Activated T-cell treated with anti-CD3 and anti-CD28 coated beads, Interleukin-2, amount 50 U/mL, for 72 hours (primary cell): ENCODE results near the gene SDHD. TPM values are rescaled to one million over a fixed set of nuclear protein-coding genes. Genes with fewer than 3 reads are reported as not detected.
A peak's percentile ranks its signal among the peaks of the same experiment; 100 is the strongest.
"Not testable (repeated sequence)": the region's sequence is repeated elsewhere in the genome, so short reads cannot be mapped to it uniquely, and the experiment has no call there.

Experiments
- ATAC-seq, 2 donors: fragments of 150-1000 bp; cut with Tn5 transposase; replicated peaks in 1 of 2; 2 replicates each; pipeline ENCODE4 v1.10.0; 2021; ENCODE audit warnings: moderate library complexity in 2 of 2, mild to moderate bottlenecking in 1 of 2
- DNase-seq, 2 donors: peaks; one replicate each; pipeline ENCODE4 v3.0.0; 2021 to 2022; ENCODE audit warnings: mixed read lengths in 1 of 2
- H3K27ac Mint-ChIP-seq: one replicate; pipeline ENCODE4 v1.8.0; 2022; ENCODE audit warnings: mild to moderate bottlenecking, moderate library complexity, mixed read lengths
- H3K27me3 Mint-ChIP-seq: one replicate; pipeline ENCODE4 v1.8.0; 2022; ENCODE audit warnings: low read depth, mixed read lengths
- H3K36me3 Mint-ChIP-seq, 2 donors: one replicate each; pipeline ENCODE4 v1.8.0; 2022; ENCODE audit warnings: mixed read lengths in 2 of 2, mild to moderate bottlenecking in 1 of 2; ENCODE audit not compliant: insufficient read depth in 2 of 2
- H3K4me1 Mint-ChIP-seq: one replicate; pipeline ENCODE4 v1.8.0; 2022; ENCODE audit warnings: low read depth, mixed read lengths
- H3K4me3 Mint-ChIP-seq, 2 donors: one replicate each; pipeline ENCODE4 v1.8.0; 2022; ENCODE audit warnings: mild to moderate bottlenecking in 2 of 2, mixed read lengths in 2 of 2, moderate library complexity in 2 of 2
- H3K9me3 Mint-ChIP-seq, 2 donors: one replicate each; pipeline ENCODE4 v1.8.0; 2022; ENCODE audit warnings: mixed read lengths in 2 of 2
- total RNA-seq, 2 donors: library from RNA; stranded (reverse); gene quantifications; one replicate each; pipeline ENCODE4 v1.2.3, GENCODE V29; 2022

The SDHD gene
- total RNA-seq, 2 donors from 2014 or later, result 96.9 to 135 TPM

DNA sequence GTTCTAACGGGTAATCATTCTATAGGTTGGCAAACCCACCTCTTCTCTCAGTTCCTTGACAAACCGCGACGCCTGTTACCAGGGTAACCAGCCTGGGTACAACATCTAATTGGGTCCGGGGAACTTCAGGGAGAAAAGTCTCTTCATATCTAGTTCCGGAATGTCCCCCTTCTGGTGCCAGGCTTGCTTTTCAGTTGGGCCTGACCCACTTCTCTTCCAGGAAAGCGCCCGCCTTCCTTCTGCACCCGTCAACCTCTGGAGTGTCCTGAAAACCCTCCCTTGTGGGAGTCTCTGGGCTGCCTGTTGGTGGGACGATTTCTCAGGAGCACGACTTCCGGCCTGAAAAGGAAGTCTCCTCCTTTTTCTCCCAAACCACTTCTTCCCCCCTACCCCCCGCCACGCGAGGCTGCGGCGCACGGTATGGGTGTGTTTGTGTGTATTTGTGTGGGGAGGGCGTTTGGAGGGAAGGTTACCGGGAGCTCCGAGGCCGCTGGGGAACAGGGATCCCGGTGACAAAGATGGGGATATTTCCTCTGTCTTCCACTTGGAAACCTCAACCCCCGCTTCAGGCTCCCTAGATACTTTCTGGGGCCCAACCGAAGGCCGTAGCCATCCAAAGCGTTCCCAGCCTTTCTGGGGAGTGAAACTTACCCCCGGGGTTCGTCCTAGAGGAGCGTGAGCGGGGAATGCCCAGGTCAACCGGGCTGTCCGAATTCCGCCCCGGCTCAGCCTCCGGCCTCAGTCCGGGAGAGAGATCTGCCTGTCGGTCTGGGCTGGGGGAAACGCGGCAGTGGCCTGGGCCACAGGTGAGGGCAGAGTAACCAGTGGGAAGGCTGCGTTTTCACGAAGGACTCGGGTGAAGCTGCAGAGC, 12.5 kb upstream of the SDHD start, which contains the start of the genes NKAPD1 and PIH1D2:
TSS of gene NKAPD1 (plus strand) at position 359 of the 871 bp plus-strand sequence. CDS start 1,276 bp downstream, outside the sequence.
TSS of gene PIH1D2 (minus strand) at position 77 of the 871 bp plus-strand sequence. CDS start 843 bp downstream, outside the sequence.
- peak within 1 kb of the TSS; percentile 92 to 93 for H3K4me3 Mint-ChIP-seq
- DNase-seq (peak; percentile 81 to 82), ATAC-seq (peak; percentile 93 to 94)
- H3K27ac Mint-ChIP-seq, result peak within 1 kb of the TSS; percentile 97
- peaks cover 31% of the 10 kb centered on the region for H3K4me1 Mint-ChIP-seq
- H3K9me3 Mint-ChIP-seq, result no peaks in the 10 kb centered on the region
- H3K36me3 Mint-ChIP-seq, result peaks cover 4 to 9% of the 10 kb centered on the region in 2 donors
- peaks cover 9% of the 10 kb centered on the region for H3K27me3 Mint-ChIP-seq

DNA sequence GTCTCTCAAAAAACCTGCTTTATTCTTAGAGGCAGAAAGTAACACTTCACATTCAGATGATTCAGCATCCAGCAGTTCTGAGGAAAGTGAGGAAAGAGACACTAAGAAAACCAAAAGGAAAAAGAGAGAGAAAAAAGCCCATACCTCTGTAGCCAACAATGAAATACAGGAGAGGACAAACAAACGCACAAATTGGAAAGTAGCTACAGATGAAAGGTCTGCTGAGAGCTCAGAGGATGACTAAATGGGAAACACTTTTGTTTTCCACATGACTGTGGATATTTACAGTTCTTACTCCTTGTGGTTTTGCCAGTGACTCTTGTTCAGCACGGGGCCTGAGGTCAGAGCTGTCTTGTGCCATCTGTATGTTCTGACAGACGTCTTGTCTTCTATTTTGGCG, 3.9 kb upstream of the SDHD start:
- peak overlapping the region; percentile 87 for H3K27ac Mint-ChIP-seq
- H3K36me3 Mint-ChIP-seq, result peaks cover 17 to 36% of the 10 kb centered on the region in 2 donors
- H3K4me3 Mint-ChIP-seq, result peak overlapping the region; percentile 9 to 66
- DNase-seq (peak; percentile 52 to 58), ATAC-seq (peak; percentile 70 to 77)
- H3K27me3 Mint-ChIP-seq, result no peaks in the 10 kb centered on the region
- no peaks in the 10 kb centered on the region for H3K9me3 Mint-ChIP-seq
- peaks cover 53% of the 10 kb centered on the region for H3K4me1 Mint-ChIP-seq

DNA sequence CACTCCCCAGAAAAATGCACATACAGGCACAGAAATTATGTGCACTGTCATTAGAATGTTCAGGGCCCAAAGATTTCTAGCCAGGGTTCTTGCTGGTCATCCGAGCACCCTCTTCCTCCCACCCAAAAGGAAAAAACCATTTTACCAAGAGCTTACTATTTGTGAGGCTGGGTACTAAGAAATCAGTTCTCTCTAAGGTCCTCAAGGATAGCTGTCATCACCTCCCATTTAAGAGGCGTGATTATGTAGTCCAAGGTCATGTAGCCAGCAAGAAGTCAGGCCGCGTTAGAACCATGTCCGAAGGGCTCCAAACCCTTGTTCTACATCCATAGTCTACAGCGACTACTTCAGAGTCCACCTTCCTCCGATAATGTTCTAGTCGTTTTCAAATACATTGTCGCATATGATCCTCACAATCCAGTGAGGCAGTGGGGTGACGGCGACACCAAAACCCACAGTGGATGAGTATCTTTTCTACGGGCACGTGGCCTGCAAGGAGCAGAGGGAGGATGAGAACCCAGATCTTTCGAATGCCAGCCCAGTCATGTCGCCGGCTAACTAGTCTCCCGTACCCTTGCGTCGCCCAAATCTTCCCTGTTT, 751 bp upstream of the SDHD start:
- Mint-ChIP-seq H3K36me3 (peaks cover 23 to 50% of the 10 kb centered on the region in 2 donors), H3K9me3 (no peaks in the 10 kb centered on the region), H3K27ac (peak overlapping the region; percentile 92), H3K27me3 (no peaks in the 10 kb centered on the region), H3K4me1 (peaks cover 74% of the 10 kb centered on the region), H3K4me3 (peak overlapping the region; percentile 97 to 98)
- peak; percentile 53 to 58 for ATAC-seq
- peak; percentile 56 for DNase-seq

DNA sequence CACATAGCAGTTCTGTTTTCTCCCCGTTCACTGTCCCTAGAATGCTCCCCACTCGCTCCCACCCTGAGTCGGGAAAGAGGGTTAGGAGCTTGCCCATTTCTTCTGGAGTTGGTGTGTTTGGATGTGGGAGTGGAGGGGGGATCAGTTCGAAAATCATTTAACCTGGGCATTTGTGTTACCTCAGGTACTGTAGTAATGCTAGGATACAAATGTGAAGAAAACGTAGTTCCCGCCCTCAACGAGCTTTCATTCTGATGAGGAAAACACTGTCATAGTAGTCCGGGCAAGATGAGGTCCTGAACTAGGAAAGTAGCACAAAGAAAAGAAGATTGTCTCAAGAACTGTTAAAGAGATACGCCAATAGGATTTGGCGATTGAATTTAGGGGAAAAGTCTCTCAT, 539 bp downstream of the SDHD start:
- ATAC-seq (no peak), DNase-seq (no peak)
- no peaks in the 10 kb centered on the region for H3K27me3 Mint-ChIP-seq
- peak overlapping the region; percentile 92 for H3K27ac Mint-ChIP-seq
- H3K4me3 Mint-ChIP-seq, result peak overlapping the region; percentile 97 to 98
- H3K9me3 Mint-ChIP-seq, result no peaks in the 10 kb centered on the region
- H3K36me3 Mint-ChIP-seq, result peaks cover 28 to 58% of the 10 kb centered on the region in 2 donors
- peaks cover 66% of the 10 kb centered on the region for H3K4me1 Mint-ChIP-seq

DNA sequence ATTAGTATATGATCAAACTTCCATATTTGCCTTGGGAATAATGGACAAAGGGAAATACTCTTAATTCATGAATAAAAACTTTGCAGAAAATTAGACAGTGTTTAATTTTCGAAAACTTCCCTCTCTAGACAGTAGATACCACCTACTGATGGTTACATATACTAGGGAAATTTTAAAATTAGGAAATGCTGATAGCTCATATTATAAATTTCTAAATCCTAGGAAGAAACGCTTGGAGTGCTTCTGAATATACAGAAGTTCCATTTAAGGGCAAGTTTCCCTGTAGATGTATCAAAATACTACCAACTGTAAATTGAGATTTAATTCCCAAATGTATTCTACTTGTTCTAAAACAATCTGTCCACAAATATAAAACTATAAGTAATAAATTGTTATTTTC, 8.6 kb downstream of the SDHD start:
- peaks cover 6 to 27% of the 10 kb centered on the region in 2 donors for H3K36me3 Mint-ChIP-seq
- not testable (repeated sequence) for H3K9me3 Mint-ChIP-seq, H3K4me3 Mint-ChIP-seq, H3K27ac Mint-ChIP-seq, DNase-seq, H3K4me1 Mint-ChIP-seq, H3K27me3 Mint-ChIP-seq, ATAC-seq

DNA sequence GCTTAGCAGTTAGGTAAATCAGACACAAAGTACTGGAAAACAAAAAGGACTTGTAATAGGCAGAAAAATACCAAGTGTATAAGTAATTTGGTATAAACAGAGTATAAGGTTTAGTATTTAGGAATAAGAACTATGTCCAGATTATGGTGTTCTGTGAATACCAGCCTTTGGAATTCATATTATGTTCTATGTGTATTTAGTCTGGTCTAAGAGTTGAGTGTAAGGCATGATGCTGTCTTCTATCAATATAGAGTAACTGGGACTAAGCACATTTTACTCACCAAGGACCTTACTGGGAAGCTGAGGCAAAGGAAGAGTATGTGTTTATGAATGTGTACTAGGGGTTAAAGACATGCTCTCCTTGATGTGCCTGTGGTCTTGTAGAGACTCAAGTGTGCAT, 9.5 kb downstream of the SDHD start:
- Mint-ChIP-seq H3K27me3 (no peaks in the 10 kb centered on the region), H3K4me1 (no peaks in the 10 kb centered on the region), H3K9me3 (no peaks in the 10 kb centered on the region), H3K4me3 (no peak overlapping the region), H3K27ac (no peak overlapping the region), H3K36me3 (peaks cover 6 to 22% of the 10 kb centered on the region in 2 donors)
- DNase-seq, result no peak
- ATAC-seq, result no peak

DNA sequence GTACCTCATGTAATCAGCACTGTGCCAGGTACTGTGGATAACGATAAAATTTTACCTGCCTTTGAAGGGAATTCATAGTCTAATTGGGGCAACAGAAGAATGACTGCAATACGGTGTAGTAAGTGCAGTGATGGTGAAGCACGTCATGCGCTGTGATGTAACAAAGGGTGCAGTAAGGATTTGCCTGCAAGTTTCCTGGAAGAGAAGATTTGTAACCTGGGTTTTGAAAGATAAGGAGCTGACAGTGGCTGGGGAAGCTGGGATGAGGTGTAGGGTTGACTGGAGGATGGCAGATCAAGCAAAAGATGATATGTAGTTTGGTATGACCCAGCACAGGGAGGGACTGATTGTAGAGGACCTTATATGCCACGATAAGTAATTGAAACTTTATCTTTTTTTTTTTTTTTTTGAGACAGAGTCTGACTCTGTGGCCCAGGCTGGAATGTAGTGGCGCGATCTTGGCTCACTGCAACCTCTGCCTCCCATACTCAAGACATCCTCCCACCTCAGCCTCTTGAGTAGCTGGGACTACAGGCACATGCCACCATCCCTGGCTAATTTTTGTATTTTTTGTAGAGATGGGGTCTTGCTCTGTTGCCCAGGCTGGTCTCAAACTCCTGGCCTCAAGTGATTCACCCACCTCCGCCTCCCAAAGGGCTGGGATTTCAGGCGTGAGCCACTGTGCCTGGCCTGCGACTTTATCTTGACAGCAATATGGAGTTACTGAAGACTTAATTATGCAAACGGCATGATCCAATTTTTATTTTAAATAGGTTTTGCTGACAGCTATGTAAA, 11.3 kb downstream of the SDHD start:
- no peaks in the 10 kb centered on the region for H3K27me3 Mint-ChIP-seq
- no peak overlapping the region for H3K27ac Mint-ChIP-seq
- no peaks in the 10 kb centered on the region for H3K9me3 Mint-ChIP-seq
- H3K4me1 Mint-ChIP-seq, result no peaks in the 10 kb centered on the region
- ATAC-seq (no peak), DNase-seq (no peak)
- no peak overlapping the region for H3K4me3 Mint-ChIP-seq
- peaks cover 0 to 10% of the 10 kb centered on the region in 2 donors for H3K36me3 Mint-ChIP-seq

DNA sequence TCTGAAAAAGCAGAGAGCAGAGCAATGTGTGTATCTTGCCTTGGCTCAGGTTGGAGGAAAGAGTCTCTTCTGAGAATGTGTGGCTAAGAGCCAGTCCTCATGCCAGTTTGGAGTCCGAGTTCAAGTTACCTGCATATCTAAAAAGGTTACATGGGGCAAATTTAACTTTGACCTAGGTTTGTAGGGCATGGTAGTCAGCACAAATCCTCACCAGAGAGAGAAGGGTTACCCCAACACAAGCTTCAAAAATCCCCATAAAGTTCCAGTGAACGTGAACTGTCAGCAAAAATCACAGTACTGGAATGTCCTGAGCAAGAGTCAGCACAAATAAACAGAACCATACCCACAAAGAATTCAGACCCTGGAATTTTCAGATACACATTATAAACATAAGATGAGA, 13.8 kb downstream of the SDHD start:
- peaks cover 0 to 4% of the 10 kb centered on the region in 2 donors for H3K36me3 Mint-ChIP-seq
- H3K4me1 Mint-ChIP-seq, result no peaks in the 10 kb centered on the region
- ATAC-seq, result no peak
- no peaks in the 10 kb centered on the region for H3K27me3 Mint-ChIP-seq
- no peak for DNase-seq
- H3K4me3 Mint-ChIP-seq, result no peak overlapping the region
- H3K9me3 Mint-ChIP-seq, result no peaks in the 10 kb centered on the region
- H3K27ac Mint-ChIP-seq, result no peak overlapping the region

DNA sequence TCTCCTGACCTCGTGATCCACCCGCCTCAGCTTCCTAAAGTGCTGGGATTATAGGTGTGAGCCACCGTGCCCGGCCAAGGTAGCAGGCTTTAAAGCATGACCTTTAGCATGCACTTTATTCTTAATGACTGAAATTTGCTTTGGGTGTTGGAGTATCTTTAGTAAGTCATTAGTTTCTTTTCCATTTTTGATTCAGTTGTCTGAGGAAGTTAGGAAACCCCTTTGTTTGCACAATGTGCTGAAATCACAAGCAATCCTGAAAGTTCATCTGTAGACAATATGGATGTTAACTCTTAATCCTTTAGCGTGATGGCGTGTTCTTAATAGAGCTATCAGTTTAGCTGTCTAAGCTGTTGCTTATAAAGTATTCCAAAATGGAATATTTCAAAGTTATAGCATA, 16.8 kb downstream of the SDHD start:
- Mint-ChIP-seq H3K27me3 (no peaks in the 10 kb centered on the region), H3K4me1 (no peaks in the 10 kb centered on the region), H3K27ac (no peak overlapping the region), H3K4me3 (no peak overlapping the region), H3K36me3 (no peaks in the 10 kb centered on the region), H3K9me3 (no peaks in the 10 kb centered on the region)
- ATAC-seq, result no peak
- no peak for DNase-seq

DNA sequence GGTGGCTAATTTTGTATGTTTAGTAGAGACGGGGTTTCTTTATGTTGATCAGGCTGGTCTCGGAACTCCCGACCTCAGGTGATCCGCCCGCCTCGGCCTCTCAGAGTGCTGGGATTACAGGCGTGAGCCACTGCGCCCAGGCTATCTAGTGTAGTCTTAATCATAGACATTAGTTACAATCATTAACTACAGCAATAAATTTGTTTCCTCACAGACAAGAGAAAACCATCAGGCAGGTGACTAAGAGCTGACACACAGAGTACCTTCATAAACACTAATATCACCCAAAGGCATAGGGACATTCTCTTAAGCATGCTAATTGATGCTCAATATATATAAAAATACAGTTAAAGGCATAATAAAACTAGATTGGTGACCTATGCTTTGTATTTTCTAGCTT, 19.4 kb downstream of the SDHD start:
- ATAC-seq, result no peak
- H3K4me3 Mint-ChIP-seq, result no peak overlapping the region
- H3K27me3 Mint-ChIP-seq, result no peaks in the 10 kb centered on the region
- no peaks in the 10 kb centered on the region for H3K9me3 Mint-ChIP-seq
- no peaks in the 10 kb centered on the region for H3K36me3 Mint-ChIP-seq
- no peak for DNase-seq
- no peak overlapping the region for H3K27ac Mint-ChIP-seq
- H3K4me1 Mint-ChIP-seq, result no peaks in the 10 kb centered on the region

DNA sequence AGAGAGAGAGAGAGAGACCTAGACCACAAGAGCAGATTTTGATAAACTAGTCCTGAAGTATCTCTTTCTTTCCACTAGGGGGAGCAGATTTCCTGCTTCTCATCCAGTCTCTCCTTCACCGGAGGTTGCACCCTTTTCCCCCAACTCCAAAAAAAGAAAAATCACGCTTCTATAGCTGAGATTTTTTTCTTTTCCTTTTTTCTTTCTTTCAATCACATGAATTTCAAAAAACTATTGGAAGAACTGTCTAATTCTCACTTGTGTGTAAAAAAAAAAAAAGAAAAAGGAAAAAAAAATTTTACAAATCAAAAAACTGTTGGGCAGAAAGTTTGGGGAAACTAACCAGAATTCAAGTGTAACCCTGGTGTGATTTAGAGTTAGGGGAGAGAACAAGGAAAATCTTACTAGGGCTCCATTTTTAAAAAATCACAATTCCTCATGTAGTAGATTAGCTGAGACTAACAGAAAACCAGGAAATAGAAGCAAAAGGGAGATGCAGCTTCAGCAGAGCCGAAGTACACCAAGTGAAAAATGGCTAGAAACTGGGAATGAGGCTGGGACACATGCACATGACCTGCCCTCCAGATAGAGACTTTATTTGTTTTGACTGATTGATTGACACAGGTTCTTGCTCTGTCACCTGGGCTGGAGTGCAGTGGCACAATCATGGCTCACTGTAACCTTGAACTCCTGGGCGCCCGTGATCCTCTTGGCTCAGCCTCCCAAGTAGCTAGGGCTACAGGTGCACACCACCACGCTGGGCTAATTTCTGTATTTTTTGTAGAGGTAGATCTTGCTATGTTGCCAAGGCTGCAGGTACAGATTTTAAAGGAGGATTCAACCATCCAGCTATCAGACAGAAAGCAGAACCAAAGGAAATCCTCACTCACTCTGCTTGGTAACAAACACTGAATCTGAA, 27.1 kb downstream of the SDHD start:
- Mint-ChIP-seq H3K9me3 (no peaks in the 10 kb centered on the region), H3K27ac (peak overlapping the region; percentile 70), H3K4me3 (no peak overlapping the region), H3K36me3 (no peaks in the 10 kb centered on the region), H3K4me1 (no peaks in the 10 kb centered on the region), H3K27me3 (no peaks in the 10 kb centered on the region)
- DNase-seq, result peak in 1 of 2 donors; percentile 16
- ATAC-seq, result peak; percentile 48 to 55

DNA sequence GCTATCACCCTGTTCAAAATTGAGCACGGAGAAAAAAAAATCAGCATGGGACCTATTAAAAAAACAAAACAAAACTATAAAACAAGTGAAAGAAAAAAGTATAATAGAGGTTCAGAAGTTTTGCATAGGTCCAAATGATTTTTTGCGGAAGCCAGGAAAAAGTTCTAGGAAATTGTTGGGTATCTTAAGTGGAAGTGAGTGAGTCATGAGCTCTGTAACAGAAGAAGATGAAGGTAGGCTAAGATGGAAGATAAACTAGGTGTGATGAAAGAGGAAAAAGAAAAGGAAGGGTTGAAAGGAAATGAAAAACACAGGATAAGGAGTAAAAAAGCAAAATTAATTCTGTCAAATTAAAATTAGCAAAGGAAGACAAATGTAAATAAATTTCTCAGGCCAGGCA, 27.8 kb downstream of the SDHD start:
- H3K4me1 Mint-ChIP-seq, result no peaks in the 10 kb centered on the region
- H3K36me3 Mint-ChIP-seq, result no peaks in the 10 kb centered on the region

More for the DNA sequence above, 27.8 kb downstream of the SDHD start:
- DNase-seq (no peak), ATAC-seq (no peak)
- H3K27me3 Mint-ChIP-seq, result no peaks in the 10 kb centered on the region
- H3K27ac Mint-ChIP-seq, result no peak overlapping the region
- H3K4me3 Mint-ChIP-seq, result no peak overlapping the region
- H3K9me3 Mint-ChIP-seq, result no peaks in the 10 kb centered on the region
